ENCODE results near the gene FOXJ1.

The FOXJ1 gene

DNA sequence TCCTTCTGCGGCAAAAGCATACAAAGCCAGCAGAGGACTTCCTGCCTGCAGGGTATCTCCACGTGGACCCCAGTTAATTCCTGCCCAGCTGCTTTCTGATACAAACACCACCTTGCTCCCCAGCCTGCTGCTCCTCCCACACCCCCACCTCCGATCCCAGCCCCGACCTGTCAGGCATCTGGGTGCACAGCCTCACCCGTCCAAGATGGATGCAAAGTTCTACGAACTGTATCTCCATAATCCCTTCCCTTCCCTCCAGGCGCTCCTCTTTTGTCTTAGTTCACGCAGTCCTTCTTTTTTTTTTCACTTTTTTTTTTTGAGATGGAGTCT is 15.6 kb upstream of the FOXJ1 start:
- TF ChIP-seq SIN3A (IDR thresholded peaks at IDR 0.05; ENCODE audit: borderline replicate concordance, insufficient read depth, low read length) (no peak), TAF1 (IDR thresholded peaks at IDR 0.05; ENCODE audit: borderline replicate concordance, insufficient read depth, low read length) (no peak), FOXP2 (optimal IDR thresholded peaks at IDR 0.05; ENCODE audit: borderline replicate concordance, extremely low read depth, extremely low read length, insufficient read depth) (no peak), POLR2AphosphoS5 (IDR thresholded peaks at IDR 0.05; ENCODE audit: low read depth, low read length) (no peak)
- TF ChIP-seq, protein P1, sequence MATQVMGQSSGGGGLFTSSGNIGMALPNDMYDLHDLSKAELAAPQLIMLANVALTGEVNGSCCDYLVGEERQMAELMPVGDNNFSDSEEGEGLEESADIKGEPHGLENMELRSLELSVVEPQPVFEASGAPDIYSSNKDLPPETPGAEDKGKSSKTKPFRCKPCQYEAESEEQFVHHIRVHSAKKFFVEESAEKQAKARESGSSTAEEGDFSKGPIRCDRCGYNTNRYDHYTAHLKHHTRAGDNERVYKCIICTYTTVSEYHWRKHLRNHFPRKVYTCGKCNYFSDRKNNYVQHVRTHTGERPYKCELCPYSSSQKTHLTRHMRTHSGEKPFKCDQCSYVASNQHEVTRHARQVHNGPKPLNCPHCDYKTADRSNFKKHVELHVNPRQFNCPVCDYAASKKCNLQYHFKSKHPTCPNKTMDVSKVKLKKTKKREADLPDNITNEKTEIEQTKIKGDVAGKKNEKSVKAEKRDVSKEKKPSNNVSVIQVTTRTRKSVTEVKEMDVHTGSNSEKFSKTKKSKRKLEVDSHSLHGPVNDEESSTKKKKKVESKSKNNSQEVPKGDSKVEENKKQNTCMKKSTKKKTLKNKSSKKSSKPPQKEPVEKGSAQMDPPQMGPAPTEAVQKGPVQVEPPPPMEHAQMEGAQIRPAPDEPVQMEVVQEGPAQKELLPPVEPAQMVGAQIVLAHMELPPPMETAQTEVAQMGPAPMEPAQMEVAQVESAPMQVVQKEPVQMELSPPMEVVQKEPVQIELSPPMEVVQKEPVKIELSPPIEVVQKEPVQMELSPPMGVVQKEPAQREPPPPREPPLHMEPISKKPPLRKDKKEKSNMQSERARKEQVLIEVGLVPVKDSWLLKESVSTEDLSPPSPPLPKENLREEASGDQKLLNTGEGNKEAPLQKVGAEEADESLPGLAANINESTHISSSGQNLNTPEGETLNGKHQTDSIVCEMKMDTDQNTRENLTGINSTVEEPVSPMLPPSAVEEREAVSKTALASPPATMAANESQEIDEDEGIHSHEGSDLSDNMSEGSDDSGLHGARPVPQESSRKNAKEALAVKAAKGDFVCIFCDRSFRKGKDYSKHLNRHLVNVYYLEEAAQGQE (IDR thresholded peaks at IDR 0.05; ENCODE audit: insufficient read depth in 1 of 2, low read depth in 2 of 2, low read length in 2 of 2), result no peak

DNA sequence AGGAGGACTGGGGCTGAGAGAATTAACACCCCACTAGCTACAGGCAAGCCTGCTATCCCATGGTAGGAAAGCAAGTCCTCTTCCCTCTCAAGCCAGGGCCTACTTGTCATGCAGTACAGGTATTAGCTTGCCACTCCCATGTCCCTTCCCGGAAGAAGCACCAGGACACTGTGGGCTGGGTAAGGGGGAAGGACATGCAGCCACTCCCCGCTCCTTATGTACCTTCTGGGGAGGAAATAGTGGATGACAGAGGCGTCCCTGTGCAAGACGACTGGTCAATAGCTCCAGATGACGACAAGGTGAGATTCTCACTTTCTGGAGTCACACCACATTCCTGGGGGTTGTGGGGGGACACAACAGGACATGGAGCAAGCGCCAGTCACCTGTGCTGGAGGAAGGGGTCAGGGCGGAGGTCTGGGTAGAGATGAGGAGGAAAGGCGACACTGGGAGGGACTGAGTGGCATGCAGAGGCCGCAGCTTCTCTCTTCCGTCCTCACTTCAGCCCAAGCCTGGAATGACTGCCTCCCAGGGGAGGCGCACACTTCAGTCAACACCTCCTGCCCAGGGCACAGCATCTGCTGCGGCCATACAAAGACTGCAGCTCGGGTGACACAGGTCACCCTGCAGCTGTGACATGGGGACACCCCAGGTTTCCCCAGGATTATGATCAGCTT is 15.1 kb upstream of the FOXJ1 start:
- no peak for TF ChIP-seq TAF1 (IDR thresholded peaks at IDR 0.05; ENCODE audit: borderline replicate concordance, insufficient read depth, low read length)
- no peak for TF ChIP-seq FOXP2 (optimal IDR thresholded peaks at IDR 0.05; ENCODE audit: borderline replicate concordance, extremely low read depth, extremely low read length, insufficient read depth)
- TF ChIP-seq POLR2AphosphoS5 (IDR thresholded peaks at IDR 0.05; ENCODE audit: low read depth, low read length), result no peak
- TF ChIP-seq SIN3A (IDR thresholded peaks at IDR 0.05; ENCODE audit: borderline replicate concordance, insufficient read depth, low read length), result no peak
- TF ChIP-seq, protein P1 (IDR thresholded peaks at IDR 0.05; ENCODE audit: insufficient read depth in 1 of 2, low read depth in 2 of 2, low read length in 2 of 2), result no peak

DNA sequence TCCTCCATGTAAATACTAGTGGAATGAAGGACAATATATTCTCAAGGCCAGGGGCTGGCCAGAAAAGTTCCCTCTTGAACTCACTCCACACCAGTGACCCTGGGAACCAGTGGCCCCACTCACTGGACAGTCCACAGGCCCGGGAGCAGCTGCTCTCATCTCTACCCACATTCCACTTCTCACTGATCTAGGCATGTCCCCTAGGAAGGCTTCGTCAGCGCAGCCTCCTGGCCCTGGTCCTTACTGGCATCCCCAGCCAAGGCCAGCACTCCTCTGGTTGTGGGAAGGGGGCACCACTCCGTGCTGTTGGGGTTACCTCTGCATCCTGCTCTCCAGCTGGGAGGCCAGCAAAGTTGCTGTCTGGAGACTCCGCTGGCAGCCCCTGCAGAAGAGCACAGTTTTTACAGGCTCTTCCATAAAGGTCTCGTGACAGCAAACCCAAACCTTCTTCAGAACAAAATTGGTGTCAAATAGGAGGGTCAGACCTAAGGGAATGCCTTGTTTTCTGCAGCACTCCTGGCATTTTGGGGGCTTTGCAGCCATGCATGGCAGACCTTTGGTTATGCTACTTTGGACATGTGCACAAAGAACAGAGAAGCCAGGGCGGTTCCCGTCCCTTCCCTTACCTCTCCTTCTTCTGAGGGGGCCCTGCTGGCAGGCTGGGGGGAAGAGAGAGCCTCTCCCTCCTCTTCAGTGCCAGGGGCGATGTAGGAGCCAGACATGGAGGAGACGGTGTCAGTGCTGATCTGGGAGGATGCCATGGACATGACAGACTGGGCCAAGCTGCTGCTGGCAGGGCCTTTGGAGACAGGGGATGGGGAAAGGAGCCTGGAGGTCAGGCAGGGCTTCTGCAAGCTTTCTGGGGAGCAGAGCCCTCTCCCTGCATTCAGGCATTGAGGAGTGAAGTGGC is 14.1 kb upstream of the FOXJ1 start:
- no peak for TF ChIP-seq SIN3A (IDR thresholded peaks at IDR 0.05; ENCODE audit: borderline replicate concordance, insufficient read depth, low read length)
- TF ChIP-seq FOXP2 (optimal IDR thresholded peaks at IDR 0.05; ENCODE audit: borderline replicate concordance, extremely low read depth, extremely low read length, insufficient read depth), result no peak
- TF ChIP-seq, protein P1 (IDR thresholded peaks at IDR 0.05; ENCODE audit: insufficient read depth in 1 of 2, low read depth in 2 of 2, low read length in 2 of 2), result no peak

DNA sequence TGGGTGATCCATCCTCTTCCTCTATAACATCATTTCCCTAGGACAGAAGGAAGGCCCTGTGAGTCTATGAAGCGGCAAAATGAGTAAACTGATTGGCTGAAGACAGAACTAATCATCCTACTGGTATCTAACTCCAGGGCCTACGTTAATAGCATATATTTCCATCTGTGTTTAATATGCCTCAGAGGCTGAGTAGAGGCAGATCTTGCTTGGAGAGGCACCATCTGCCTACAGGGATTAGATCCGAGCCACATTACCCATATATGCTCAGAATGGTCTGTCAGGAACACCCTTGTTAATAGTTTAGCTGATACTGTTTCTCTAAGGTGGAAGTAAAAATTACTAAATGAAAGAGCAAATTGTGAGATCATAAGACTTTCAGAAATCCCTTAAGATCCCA is 13.2 kb upstream of the FOXJ1 start:
- TF ChIP-seq, protein P1 (IDR thresholded peaks at IDR 0.05; ENCODE audit: insufficient read depth in 1 of 2, low read depth in 2 of 2, low read length in 2 of 2), result no peak
- TF ChIP-seq TAF1 (IDR thresholded peaks at IDR 0.05; ENCODE audit: borderline replicate concordance, insufficient read depth, low read length) (no peak), FOXP2 (optimal IDR thresholded peaks at IDR 0.05; ENCODE audit: borderline replicate concordance, extremely low read depth, extremely low read length, insufficient read depth) (no peak), SIN3A (IDR thresholded peaks at IDR 0.05; ENCODE audit: borderline replicate concordance, insufficient read depth, low read length) (no peak), POLR2AphosphoS5 (IDR thresholded peaks at IDR 0.05; ENCODE audit: low read depth, low read length) (no peak)

Measured in PFSK-1 (cell line).